Right ventricle myocardium inferior (tissue), 1 donor: ENCODE measurements around the gene ECT2. TPM values are rescaled to one million over a fixed set of nuclear protein-coding genes. Genes with fewer than 3 reads are reported as not detected.
A peak's percentile ranks its signal among the peaks of the same experiment; 100 is the strongest.
"Not testable (repeated sequence)": the region's sequence is repeated elsewhere in the genome, so short reads cannot be mapped to it uniquely, and the experiment has no call there.

Experiments used
- ATAC-seq: fragments of 200-7000 bp; cut with Tn5 transposase; one replicate; pipeline ENCODE4 v1.9.1; 2020; ENCODE audit warnings: mild to moderate bottlenecking, moderate library complexity
- DNase-seq: peaks from one replicate; pipeline ENCODE4 v3.0.0; 2021; ENCODE audit errors: missing footprints
- intact Hi-C: fragments of 100-400 bp; cut with DNase I; formaldehyde crosslinking; loops from one replicate; pipeline ENCODE4 v1.11.0; 2022
- long read RNA-seq: library from polyadenylated mRNA; unstranded; transcript quantifications from one replicate; pipeline ENCODE4 v2.0.0, GENCODE V29; 2021
- total RNA-seq: library from RNA; stranded (reverse); fragmentation: NEBNext Ultra II Directional; extraction: Animal tissue kit (Norgen Biotek cat#: 25700); gene quantifications from one replicate; pipeline ENCODE4 v1.2.1, GENCODE V29; 2021
- donor health status: DM: no; HTN: yes; CAD: no; lungs with severe emphysema.

ECT2 gene
- 6.3 TPM for total RNA-seq
- long read RNA-seq: 0 reads

GRCh38 chr3:172750368-172751174 is at the start of gene ECT2:
ECT2 (plus strand) TSS chr3:172750726; CDS start chr3:172754531, 3,805 bp downstream.
- intact Hi-C loops: loop anchor here (1.0 kb wide), 1 partner anchor 77 kb away; no protein-coding TSS in a partner anchor
- DNase-seq: peak; percentile 100
- peak; percentile 99 for ATAC-seq

- ATAC-seq (no peak), DNase-seq (no peak)
- intact Hi-C loops: no loop called here
Measured at GRCh38 chr3:172700936-172701455, 49.5 kb upstream of the ECT2 start.

- DNase-seq (no peak), ATAC-seq (no peak)
- intact Hi-C loops: no loop called here
Measured at GRCh38 chr3:172701751-172702150, 48.8 kb upstream of the ECT2 start.

GRCh38 chr3:172702256-172702655 is 48.3 kb upstream of the ECT2 start:
- ATAC-seq: no peak
- intact Hi-C loops: no loop called here

GRCh38 chr3:172702731-172703130 is 47.8 kb upstream of the ECT2 start:
- ATAC-seq, DNase-seq, intact Hi-C loops: not testable (repeated sequence)

More at GRCh38 chr3:172702256-172702655, 48.3 kb upstream of the ECT2 start:
- DNase-seq: no peak

- DNase-seq (no peak), ATAC-seq (no peak)
- intact Hi-C loops: no loop called here
Measured at GRCh38 chr3:172704001-172704400, 46.5 kb upstream of the ECT2 start.

- intact Hi-C loops: no loop called here
- ATAC-seq (no peak), DNase-seq (no peak)
Measured at GRCh38 chr3:172705170-172705569, 45.4 kb upstream of the ECT2 start.

- intact Hi-C loops: no loop called here
- ATAC-seq (no peak), DNase-seq (no peak)
Measured at GRCh38 chr3:172707030-172707429, 43.5 kb upstream of the ECT2 start.

- intact Hi-C loops: no loop called here
- ATAC-seq: no peak
- no peak for DNase-seq
Measured at GRCh38 chr3:172707967-172708366, 42.6 kb upstream of the ECT2 start.

GRCh38 chr3:172708921-172709773 is 41.4 kb upstream of the ECT2 start:
- DNase-seq (no peak), ATAC-seq (no peak)
- intact Hi-C loops: no loop called here

- DNase-seq: peak; percentile 73
- intact Hi-C loops: loop anchor here (2.0 kb wide), 1 partner anchor 39 kb away; no protein-coding TSS in a partner anchor
- peak; percentile 64 for ATAC-seq
Measured at GRCh38 chr3:172709774-172710663, 40.5 kb upstream of the ECT2 start.

- intact Hi-C loops: loop anchor here (1.0 to 2.0 kb wide), 2 partner anchors 38 kb away; no protein-coding TSS in a partner anchor
- ATAC-seq: peak; percentile 99
- DNase-seq: peak; percentile 94
Measured at GRCh38 chr3:172710664-172711453, 39.7 kb upstream of the ECT2 start, which contains the start of gene NCEH1. NCEH1 (minus strand) TSS chr3:172711067; CDS start chr3:172710984, 83 bp downstream.

GRCh38 chr3:172711454-172711795 is 39.1 kb upstream of the ECT2 start:
- DNase-seq (no peak), ATAC-seq (peak; percentile 2)
- intact Hi-C loops: loop anchor here (1.0 to 2.0 kb wide), 2 partner anchors 37 to 38 kb away; no protein-coding TSS in a partner anchor

GRCh38 chr3:172713316-172713715 is 37.2 kb upstream of the ECT2 start:
- intact Hi-C loops: no loop called here
- no peak for DNase-seq
- ATAC-seq: no peak

- peak; percentile 84 for DNase-seq
- ATAC-seq: peak; percentile 76
- intact Hi-C loops: no loop called here
Measured at GRCh38 chr3:172716476-172716875, 34.0 kb upstream of the ECT2 start.

- no peak for ATAC-seq
- no peak for DNase-seq
- intact Hi-C loops: no loop called here
Measured at GRCh38 chr3:172717493-172718088, 32.9 kb upstream of the ECT2 start.

GRCh38 chr3:172722536-172723040 is 27.9 kb upstream of the ECT2 start:
- intact Hi-C loops, ATAC-seq, DNase-seq: not testable (repeated sequence)
